Measurements from ENCODE around the gene OR2Z1.

OR2Z1 gene

GRCh38 chr19:8686549-8686948, 34.9 kb upstream of the OR2Z1 start:
- no peaks in the 10 kb centered on the region for H3K4me1 ChIP-seq (ENCODE audit: control insufficient read depth, insufficient read depth, low read length)
- no peak overlapping the region for H3K9ac ChIP-seq (ENCODE audit: low read length in 2 of 2)
- H3K9me3 ChIP-seq (ENCODE audit: control insufficient read depth in 2 of 2, low read length in 2 of 2), result peaks cover under 1 to 4% of the 10 kb centered on the region in 2 donors
- H3K4me3 ChIP-seq (ENCODE audit: low read length in 2 of 2), result no peak overlapping the region
- H3K27ac ChIP-seq (ENCODE audit: low read length), result no peak overlapping the region
- H3K36me3 ChIP-seq (ENCODE audit: control insufficient read depth in 2 of 2, insufficient read depth in 2 of 2, low read length in 2 of 2), result no peaks in the 10 kb centered on the region
- peaks cover 0 to 2% of the 10 kb centered on the region in 2 donors for H3K27me3 ChIP-seq (ENCODE audit: control insufficient read depth in 1 of 2, insufficient read depth in 2 of 2, low read length in 2 of 2)

GRCh38 chr19:8688930-8689329, 32.5 kb upstream of the OR2Z1 start:
- H3K9me3 ChIP-seq (ENCODE audit: control insufficient read depth in 2 of 2, low read length in 2 of 2), result peaks cover 0 to 3% of the 10 kb centered on the region in 2 donors
- H3K27me3 ChIP-seq (ENCODE audit: control insufficient read depth in 1 of 2, insufficient read depth in 2 of 2, low read length in 2 of 2), result peaks cover 0 to 2% of the 10 kb centered on the region in 2 donors
- no peak overlapping the region for H3K4me3 ChIP-seq (ENCODE audit: low read length in 2 of 2)
- no peak overlapping the region for H3K27ac ChIP-seq (ENCODE audit: low read length)
- no peaks in the 10 kb centered on the region for H3K4me1 ChIP-seq (ENCODE audit: control insufficient read depth, insufficient read depth, low read length)
- H3K9ac ChIP-seq (ENCODE audit: low read length in 2 of 2), result no peak overlapping the region
- H3K36me3 ChIP-seq (ENCODE audit: control insufficient read depth in 2 of 2, insufficient read depth in 2 of 2, low read length in 2 of 2), result no peaks in the 10 kb centered on the region

- peaks cover 0 to 3% of the 10 kb centered on the region in 2 donors for H3K9me3 ChIP-seq (ENCODE audit: control insufficient read depth in 2 of 2, low read length in 2 of 2)
- H3K36me3 ChIP-seq (ENCODE audit: control insufficient read depth in 2 of 2, insufficient read depth in 2 of 2, low read length in 2 of 2), result no peaks in the 10 kb centered on the region
- no peak overlapping the region for H3K9ac ChIP-seq (ENCODE audit: low read length in 2 of 2)
- no peak overlapping the region for H3K27ac ChIP-seq (ENCODE audit: low read length)
- no peaks in the 10 kb centered on the region for H3K4me1 ChIP-seq (ENCODE audit: control insufficient read depth, insufficient read depth, low read length)
- H3K27me3 ChIP-seq (ENCODE audit: control insufficient read depth in 1 of 2, insufficient read depth in 2 of 2, low read length in 2 of 2), result peaks cover 0 to 5% of the 10 kb centered on the region in 2 donors
- H3K4me3 ChIP-seq (ENCODE audit: low read length in 2 of 2), result no peak overlapping the region
Measured at GRCh38 chr19:8690753-8691539, 30.5 kb upstream of the OR2Z1 start.

DNA sequence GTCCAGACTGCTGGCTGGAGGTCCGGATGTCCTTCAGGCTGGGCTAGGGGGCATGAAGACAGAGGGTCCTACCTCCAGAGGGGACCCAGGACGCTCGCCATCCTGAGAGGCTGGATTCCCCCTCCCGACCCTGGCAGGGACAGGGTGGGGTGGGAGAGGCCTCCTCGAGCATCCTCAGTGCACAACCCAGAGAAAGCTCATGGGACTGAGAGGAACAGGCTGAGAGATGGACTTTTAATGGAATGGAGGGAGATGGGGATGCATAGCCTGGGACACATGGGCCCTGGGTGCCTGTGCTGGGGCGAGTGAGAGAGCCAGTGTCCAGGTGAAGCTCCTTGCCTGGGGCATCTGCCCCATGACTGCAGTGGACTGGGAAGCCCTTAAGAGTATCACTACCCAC, 25.9 kb upstream of the OR2Z1 start:
- no peak overlapping the region for H3K9ac ChIP-seq (ENCODE audit: low read length in 2 of 2)
- peaks cover 10 to 11% of the 10 kb centered on the region in 2 donors for H3K27me3 ChIP-seq (ENCODE audit: control insufficient read depth in 1 of 2, insufficient read depth in 2 of 2, low read length in 2 of 2)
- H3K4me1 ChIP-seq (ENCODE audit: control insufficient read depth, insufficient read depth, low read length), result no peaks in the 10 kb centered on the region
- H3K27ac ChIP-seq (ENCODE audit: low read length), result no peak overlapping the region
- no peaks in the 10 kb centered on the region for H3K9me3 ChIP-seq (ENCODE audit: control insufficient read depth in 2 of 2, low read length in 2 of 2)
- no peaks in the 10 kb centered on the region for H3K36me3 ChIP-seq (ENCODE audit: control insufficient read depth in 2 of 2, insufficient read depth in 2 of 2, low read length in 2 of 2)
- no peak overlapping the region for H3K4me3 ChIP-seq (ENCODE audit: low read length in 2 of 2)

- no peaks in the 10 kb centered on the region for H3K9me3 ChIP-seq (ENCODE audit: control insufficient read depth in 2 of 2, low read length in 2 of 2)
- no peaks in the 10 kb centered on the region for H3K4me1 ChIP-seq (ENCODE audit: control insufficient read depth, insufficient read depth, low read length)
- no peak overlapping the region for H3K4me3 ChIP-seq (ENCODE audit: low read length in 2 of 2)
- H3K36me3 ChIP-seq (ENCODE audit: control insufficient read depth in 2 of 2, insufficient read depth in 2 of 2, low read length in 2 of 2), result no peaks in the 10 kb centered on the region
- no peak overlapping the region for H3K27ac ChIP-seq (ENCODE audit: low read length)
- no peak overlapping the region for H3K9ac ChIP-seq (ENCODE audit: low read length in 2 of 2)
- peaks cover 10 to 12% of the 10 kb centered on the region in 2 donors for H3K27me3 ChIP-seq (ENCODE audit: control insufficient read depth in 1 of 2, insufficient read depth in 2 of 2, low read length in 2 of 2)
Measured at GRCh38 chr19:8695911-8696310, 25.5 kb upstream of the OR2Z1 start.

GRCh38 chr19:8696993-8697392, 24.4 kb upstream of the OR2Z1 start:
- no peak overlapping the region for H3K9ac ChIP-seq (ENCODE audit: low read length in 2 of 2)
- peaks cover 10 to 13% of the 10 kb centered on the region in 2 donors for H3K27me3 ChIP-seq (ENCODE audit: control insufficient read depth in 1 of 2, insufficient read depth in 2 of 2, low read length in 2 of 2)
- H3K9me3 ChIP-seq (ENCODE audit: control insufficient read depth in 2 of 2, low read length in 2 of 2), result no peaks in the 10 kb centered on the region
- H3K27ac ChIP-seq (ENCODE audit: low read length), result no peak overlapping the region
- no peaks in the 10 kb centered on the region for H3K36me3 ChIP-seq (ENCODE audit: control insufficient read depth in 2 of 2, insufficient read depth in 2 of 2, low read length in 2 of 2)
- no peaks in the 10 kb centered on the region for H3K4me1 ChIP-seq (ENCODE audit: control insufficient read depth, insufficient read depth, low read length)
- H3K4me3 ChIP-seq (ENCODE audit: low read length in 2 of 2), result no peak overlapping the region

DNA sequence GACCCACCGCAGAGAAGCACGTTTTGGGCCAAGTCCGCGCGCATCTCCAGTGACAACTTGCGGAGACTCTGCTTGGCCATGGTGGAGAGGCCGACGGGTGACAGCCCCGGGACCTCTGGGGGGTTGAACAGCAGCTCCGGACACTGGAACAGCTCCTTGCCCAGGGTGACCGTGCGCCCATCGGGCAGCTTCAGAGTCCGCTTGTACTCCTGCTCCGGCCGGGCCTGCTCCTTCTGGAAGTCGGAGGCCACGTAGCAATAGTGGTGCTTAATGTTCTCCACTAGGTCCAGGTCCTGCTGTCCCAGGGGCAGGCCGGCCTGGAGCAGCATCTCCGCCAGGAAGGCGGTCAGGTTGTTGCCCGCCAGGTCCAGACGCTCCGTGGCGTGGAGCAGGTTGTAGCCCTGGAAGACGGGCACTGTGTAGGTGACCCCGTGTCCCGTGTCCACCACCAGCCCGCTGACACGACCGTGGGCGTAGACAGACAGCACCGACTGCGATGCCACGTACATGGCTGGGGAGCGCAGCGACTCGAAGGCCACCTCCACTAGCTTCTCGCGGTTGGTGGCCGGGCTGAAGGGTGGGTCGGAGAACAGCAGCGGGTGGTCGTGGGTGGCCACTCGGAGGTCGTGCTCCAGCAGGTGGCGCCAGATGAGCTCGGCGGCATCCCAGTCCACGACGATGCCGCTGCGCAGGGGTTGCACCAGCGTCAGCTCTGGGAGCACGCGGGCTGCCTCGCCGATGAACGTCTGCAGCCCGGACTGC, 23.6 kb upstream of the OR2Z1 start:
- peaks cover 10 to 13% of the 10 kb centered on the region in 2 donors for H3K27me3 ChIP-seq (ENCODE audit: control insufficient read depth in 1 of 2, insufficient read depth in 2 of 2, low read length in 2 of 2)
- no peaks in the 10 kb centered on the region for H3K4me1 ChIP-seq (ENCODE audit: control insufficient read depth, insufficient read depth, low read length)
- H3K27ac ChIP-seq (ENCODE audit: low read length), result no peak overlapping the region
- H3K9me3 ChIP-seq (ENCODE audit: control insufficient read depth in 2 of 2, low read length in 2 of 2), result no peaks in the 10 kb centered on the region
- H3K36me3 ChIP-seq (ENCODE audit: control insufficient read depth in 2 of 2, insufficient read depth in 2 of 2, low read length in 2 of 2), result no peaks in the 10 kb centered on the region
- H3K4me3 ChIP-seq (ENCODE audit: low read length in 2 of 2), result no peak overlapping the region
- no peak overlapping the region for H3K9ac ChIP-seq (ENCODE audit: low read length in 2 of 2)

DNA sequence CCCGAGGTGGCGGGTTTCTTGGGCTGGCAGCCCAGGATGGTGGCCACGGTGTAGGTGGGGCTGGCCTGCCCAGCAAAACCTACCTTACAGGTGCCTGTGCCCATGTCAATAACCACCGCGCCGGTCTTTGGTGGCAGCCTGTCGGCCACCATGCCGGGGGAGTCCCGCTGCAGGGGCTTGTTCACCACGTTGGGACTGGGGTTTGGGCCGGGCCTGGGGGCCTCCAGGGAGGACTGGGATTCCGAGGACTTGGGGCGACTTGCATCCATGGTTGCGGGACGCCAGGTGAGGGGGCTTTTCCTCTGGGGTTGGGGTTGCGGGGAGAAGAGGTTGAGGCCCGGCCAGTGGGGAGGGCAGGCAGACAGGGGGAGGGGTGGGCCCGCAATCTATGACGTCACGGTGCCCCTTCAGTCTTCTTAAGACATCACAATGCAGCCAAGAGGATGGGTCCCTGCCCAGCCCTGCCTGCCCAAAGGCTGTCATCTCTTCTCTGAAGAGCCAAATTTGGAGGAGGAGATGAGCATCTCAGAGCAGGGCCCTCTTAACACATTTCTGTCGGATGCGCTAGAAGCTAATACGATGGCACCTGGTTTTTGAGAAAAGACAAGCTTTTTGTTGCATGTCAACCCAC, 22.9 kb upstream of the OR2Z1 start, which contains the start of gene ACTL9:
ACTL9 (minus strand) TSS at position 363 of the 631 bp plus-strand sequence; CDS start at position 269, 94 bp downstream.
- Histone ChIP-seq H3K9me3 (ENCODE audit: control insufficient read depth in 2 of 2, low read length in 2 of 2) (no peaks in the 10 kb centered on the region), H3K4me3 (ENCODE audit: low read length in 2 of 2) (no peak within 1 kb of the TSS), H3K27me3 (ENCODE audit: control insufficient read depth in 1 of 2, insufficient read depth in 2 of 2, low read length in 2 of 2) (peaks cover 10 to 13% of the 10 kb centered on the region in 2 donors), H3K9ac (ENCODE audit: low read length in 2 of 2) (no peak within 1 kb of the TSS), H3K27ac (ENCODE audit: low read length) (no peak within 1 kb of the TSS), H3K36me3 (ENCODE audit: control insufficient read depth in 2 of 2, insufficient read depth in 2 of 2, low read length in 2 of 2) (no peaks in the 10 kb centered on the region), H3K4me1 (ENCODE audit: control insufficient read depth, insufficient read depth, low read length) (no peaks in the 10 kb centered on the region)

GRCh38 chr19:8699908-8700307, 21.5 kb upstream of the OR2Z1 start:
- Histone ChIP-seq H3K36me3 (ENCODE audit: control insufficient read depth in 2 of 2, insufficient read depth in 2 of 2, low read length in 2 of 2) (no peaks in the 10 kb centered on the region), H3K27me3 (ENCODE audit: control insufficient read depth in 1 of 2, insufficient read depth in 2 of 2, low read length in 2 of 2) (peaks cover 10 to 11% of the 10 kb centered on the region in 2 donors), H3K4me1 (ENCODE audit: control insufficient read depth, insufficient read depth, low read length) (no peaks in the 10 kb centered on the region), H3K4me3 (ENCODE audit: low read length in 2 of 2) (no peak overlapping the region), H3K9ac (ENCODE audit: low read length in 2 of 2) (no peak overlapping the region), H3K27ac (ENCODE audit: low read length) (no peak overlapping the region), H3K9me3 (ENCODE audit: control insufficient read depth in 2 of 2, low read length in 2 of 2) (no peaks in the 10 kb centered on the region)

- Histone ChIP-seq H3K4me1 (ENCODE audit: control insufficient read depth, insufficient read depth, low read length) (no peaks in the 10 kb centered on the region), H3K9me3 (ENCODE audit: control insufficient read depth in 2 of 2, low read length in 2 of 2) (no peaks in the 10 kb centered on the region), H3K27ac (ENCODE audit: low read length) (no peak overlapping the region), H3K4me3 (ENCODE audit: low read length in 2 of 2) (no peak overlapping the region), H3K9ac (ENCODE audit: low read length in 2 of 2) (no peak overlapping the region), H3K36me3 (ENCODE audit: control insufficient read depth in 2 of 2, insufficient read depth in 2 of 2, low read length in 2 of 2) (no peaks in the 10 kb centered on the region), H3K27me3 (ENCODE audit: control insufficient read depth in 1 of 2, insufficient read depth in 2 of 2, low read length in 2 of 2) (peaks cover 8 to 10% of the 10 kb centered on the region in 2 donors)
Measured at GRCh38 chr19:8700956-8701355, 20.5 kb upstream of the OR2Z1 start.
